Neuronal stem cell (in vitro differentiated cells): ENCODE results near the gene UNC13B.

Experiments
- DNase-seq: peaks from one replicate; pipeline ENCODE4 v3.0.0-alpha.2; 2013; ENCODE audit warnings: low spot score
- H2AFZ ChIP-seq: one replicate; pipeline ENCODE4 v1.6.1; 2013; ENCODE audit warnings: mild to moderate bottlenecking, low read length, inconsistent platforms
- H2AK5ac ChIP-seq: 2 replicates; pipeline ENCODE4 v1.6.1; 2013; ENCODE audit warnings: low read depth, mild to moderate bottlenecking, inconsistent platforms, low read length, moderate library complexity, mixed read lengths
- H2BK120ac ChIP-seq: 2 replicates; pipeline ENCODE4 v1.6.1; 2013; ENCODE audit warnings: low read depth, mild to moderate bottlenecking, inconsistent platforms, low read length, moderate library complexity, mixed read lengths
- H2BK12ac ChIP-seq: one replicate; pipeline ENCODE4 v1.6.1; 2013; ENCODE audit warnings: low read length, inconsistent platforms
- H2BK15ac ChIP-seq: 2 replicates; pipeline ENCODE4 v1.6.1; 2013; ENCODE audit warnings: mild to moderate bottlenecking, low read length, inconsistent platforms, mixed read lengths
- H2BK5ac ChIP-seq: one replicate; pipeline ENCODE4 v1.6.1; 2013; ENCODE audit warnings: inconsistent platforms, mild to moderate bottlenecking, low read length, moderate library complexity
- H3K14ac ChIP-seq: one replicate; pipeline ENCODE4 v1.6.1; 2013; ENCODE audit warnings: low read length, inconsistent platforms
- H3K18ac ChIP-seq: 2 replicates; pipeline ENCODE4 v1.6.1; 2013; ENCODE audit warnings: low read length, inconsistent platforms
- H3K23ac ChIP-seq: 2 replicates; pipeline ENCODE4 v1.6.1; 2013; ENCODE audit warnings: low read depth, mild to moderate bottlenecking, mixed read lengths, low read length, inconsistent platforms; ENCODE audit not compliant: poor library complexity
- H3K27ac ChIP-seq: replicated peaks from 3 replicates; pipeline ENCODE4 v1.5.1; 2013; ENCODE audit warnings: low read length, inconsistent platforms
- H3K27me3 ChIP-seq, 3 experiments: 2 replicates each; pipeline ENCODE4 v1.6.1; 2013; ENCODE audit warnings: low read length in 3 of 3, mild to moderate bottlenecking in 2 of 3, inconsistent platforms in 1 of 3, low read depth in 1 of 3, mixed read lengths in 1 of 3, moderate library complexity in 1 of 3; ENCODE audit not compliant: control insufficient read depth in 3 of 3, insufficient read depth in 3 of 3
- H3K36me3 ChIP-seq, 2 donors: replicated peaks in 1 of 2; 2 replicates each; pipeline ENCODE4 v1.6.1; 2013; ENCODE audit warnings: low read length in 2 of 2; ENCODE audit not compliant: control insufficient read depth in 2 of 2, insufficient read depth in 2 of 2
- H3K4ac ChIP-seq: 2 replicates; pipeline ENCODE4 v1.6.1; 2013; ENCODE audit warnings: inconsistent platforms, mild to moderate bottlenecking, low read length, moderate library complexity
- H3K4me1 ChIP-seq, 2 donors: 1 replicate in 1 of 2; 2 replicates in 1 of 2; pipeline ENCODE4 v1.6.1; 2013; ENCODE audit warnings: low read length in 2 of 2, low read depth in 1 of 2; ENCODE audit not compliant: control insufficient read depth in 2 of 2, insufficient read depth in 1 of 2
- H3K4me2 ChIP-seq: one replicate; pipeline ENCODE4 v1.6.1; 2013; ENCODE audit warnings: mild to moderate bottlenecking, low read length, inconsistent platforms; ENCODE audit not compliant: insufficient read depth, poor library complexity, severe bottlenecking
- H3K4me3 ChIP-seq, 2 donors: 2 replicates each; pipeline ENCODE4 v1.5.1; 2013; ENCODE audit warnings: low read length in 2 of 2, mild to moderate bottlenecking in 2 of 2, inconsistent platforms in 1 of 2, moderate library complexity in 1 of 2
- H3K79me1 ChIP-seq: one replicate; pipeline ENCODE4 v1.6.1; 2013; ENCODE audit warnings: low read depth, mild to moderate bottlenecking, inconsistent platforms, low read length, moderate library complexity
- H3K9ac ChIP-seq: one replicate; pipeline ENCODE4 v1.6.1; 2013; ENCODE audit warnings: mild to moderate bottlenecking, low read depth, low read length, inconsistent platforms; ENCODE audit not compliant: poor library complexity
- H3K9me3 ChIP-seq, 2 donors: replicated peaks in 1 of 2; 2 replicates each; pipeline versions ENCODE3 to v1.6.1; 2013; ENCODE audit warnings: low read length in 2 of 2, mild to moderate bottlenecking in 2 of 2, inconsistent platforms in 1 of 2, low read depth in 1 of 2, mixed read lengths in 1 of 2, moderate library complexity in 1 of 2; ENCODE audit not compliant: control insufficient read depth in 2 of 2, insufficient read depth in 1 of 2
- H4K8ac ChIP-seq: one replicate; pipeline ENCODE4 v1.6.1; 2013; ENCODE audit warnings: low read depth, mild to moderate bottlenecking, inconsistent platforms, low read length, moderate library complexity
- H4K91ac ChIP-seq: one replicate; pipeline ENCODE4 v1.6.1; 2013; ENCODE audit warnings: low read length, low read depth, mild to moderate bottlenecking, inconsistent platforms; ENCODE audit not compliant: poor library complexity
- WGBS, 2 donors: extraction: QIAGEN DNeasy Blood & Tissue Kit; methylation state at CpG; one replicate each; pipeline ENCODE4 v1.1.7; 2013; ENCODE audit warnings: missing lambda C conversion rate in 2 of 2, mixed read lengths in 1 of 2; ENCODE audit not compliant: insufficient read length in 2 of 2, insufficient replicate concordance in 1 of 2; ENCODE audit errors: extremely low coverage in 2 of 2; 5-methylcytosine and 5-hydroxymethylcytosine counted together

UNC13B gene

DNA sequence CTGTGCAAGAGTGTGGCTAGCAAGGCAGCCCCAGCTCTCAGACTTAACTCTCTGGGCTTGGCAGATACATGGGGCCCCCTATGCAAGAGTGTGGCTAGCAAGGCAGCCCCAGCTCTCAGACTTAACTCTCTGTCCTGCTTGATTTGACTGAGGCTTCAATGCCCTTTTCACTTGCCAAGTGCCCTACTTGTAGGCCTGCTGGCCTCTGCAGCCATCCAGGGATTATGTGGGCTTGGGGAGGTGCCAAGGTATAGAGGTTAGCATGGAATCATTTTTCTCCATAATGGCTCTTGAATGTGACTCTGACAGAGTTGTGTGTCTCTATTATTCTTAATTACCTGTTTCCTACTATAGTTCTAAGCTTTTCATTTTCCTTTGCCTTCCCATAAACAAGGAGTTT lies 212.6 kb downstream of the UNC13B start:
- H3K27ac ChIP-seq: no peak overlapping the region

DNA sequence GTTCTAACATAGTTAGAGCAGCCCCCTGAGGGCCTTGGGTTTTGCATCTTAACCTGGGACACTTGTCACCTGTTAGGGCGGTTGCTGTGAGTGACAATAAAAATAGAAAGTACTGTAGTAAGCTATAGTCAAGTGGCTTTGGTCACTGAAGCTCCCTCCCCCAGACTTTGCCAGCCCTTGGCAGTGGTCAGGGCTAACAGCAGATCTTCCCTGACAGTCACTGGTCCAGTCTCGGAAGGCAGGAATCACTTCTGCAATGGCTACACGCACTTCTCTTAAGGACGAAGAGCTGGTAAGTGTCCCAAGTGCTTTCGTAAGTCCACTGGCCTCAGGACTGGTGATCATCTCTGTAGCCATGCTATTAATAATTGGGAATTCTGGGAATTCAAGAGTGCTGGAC lies 213.1 kb downstream of the UNC13B start:
- no peak overlapping the region for H2BK5ac ChIP-seq
- H3K18ac ChIP-seq: no peak overlapping the region
- H4K91ac ChIP-seq: no peak overlapping the region
- H3K79me1 ChIP-seq: no peaks in the 10 kb centered on the region
- H3K4ac ChIP-seq: no peak overlapping the region
- no peak overlapping the region for H2AFZ ChIP-seq
- no peaks in the 10 kb centered on the region for H3K9me3 ChIP-seq
- H2BK12ac ChIP-seq: no peak overlapping the region
- no CpG with 5 or more reads among the region's 5 CpGs for WGBS, 2 donors
- H3K4me2 ChIP-seq: no peak overlapping the region
- no peak overlapping the region for H2BK120ac ChIP-seq
- no peak overlapping the region for H3K4me3 ChIP-seq
- no peak overlapping the region for H2BK15ac ChIP-seq
- no peak for DNase-seq
- H3K14ac ChIP-seq: no peak overlapping the region
- no peaks in the 10 kb centered on the region for H3K4me1 ChIP-seq
- no peak overlapping the region for H3K27ac ChIP-seq
- no peaks in the 10 kb centered on the region for H3K27me3 ChIP-seq
- H3K23ac ChIP-seq: no peak overlapping the region
- no peak overlapping the region for H3K9ac ChIP-seq
- H2AK5ac ChIP-seq: no peak overlapping the region
- H3K36me3 ChIP-seq: no peaks in the 10 kb centered on the region
- H4K8ac ChIP-seq: no peak overlapping the region

More for the DNA sequence above, 212.6 kb downstream of the UNC13B start:
- H3K9me3 ChIP-seq: no peaks in the 10 kb centered on the region
- H3K14ac ChIP-seq: no peak overlapping the region
- no peak overlapping the region for H3K4me2 ChIP-seq
- H3K23ac ChIP-seq: no peak overlapping the region
- no peak overlapping the region for H4K91ac ChIP-seq
- no peak overlapping the region for H3K9ac ChIP-seq
- no peak overlapping the region for H3K4me3 ChIP-seq
- H2BK15ac ChIP-seq: no peak overlapping the region
- no peak overlapping the region for H2AFZ ChIP-seq
- H2AK5ac ChIP-seq: no peak overlapping the region
- no peak overlapping the region for H2BK120ac ChIP-seq
- DNase-seq: no peak
- H2BK12ac ChIP-seq: no peak overlapping the region
- no peaks in the 10 kb centered on the region for H3K4me1 ChIP-seq
- no peak overlapping the region for H3K18ac ChIP-seq
- no peaks in the 10 kb centered on the region for H3K79me1 ChIP-seq
- H3K27me3 ChIP-seq: no peaks in the 10 kb centered on the region
- no peak overlapping the region for H2BK5ac ChIP-seq
- no peaks in the 10 kb centered on the region for H3K36me3 ChIP-seq
- no peak overlapping the region for H4K8ac ChIP-seq
- H3K4ac ChIP-seq: no peak overlapping the region

DNA sequence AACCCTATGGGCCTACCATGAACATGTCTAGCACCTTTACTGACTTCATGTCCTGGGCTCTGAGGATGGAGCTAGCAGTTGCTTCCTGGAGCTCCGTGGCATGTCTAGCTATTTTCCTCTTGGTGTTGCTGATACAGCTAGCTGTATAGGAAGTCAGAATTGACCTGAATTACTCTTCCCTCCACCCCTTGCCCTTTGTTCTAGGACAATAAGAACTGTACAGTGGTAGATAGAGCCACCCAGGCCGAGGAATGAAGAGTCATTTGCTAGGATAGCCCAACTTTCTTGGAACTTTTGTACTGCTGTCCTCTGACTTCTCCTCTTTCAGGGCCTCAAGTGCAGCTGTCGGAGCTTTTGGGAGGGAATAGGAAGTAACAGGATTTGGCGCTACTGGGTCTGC lies 218.2 kb downstream of the UNC13B start:
- Histone ChIP-seq H4K8ac (no peak overlapping the region), H3K9ac (no peak overlapping the region), H2AFZ (no peak overlapping the region), H3K79me1 (no peaks in the 10 kb centered on the region), H2AK5ac (no peak overlapping the region), H3K9me3 (no peaks in the 10 kb centered on the region), H4K91ac (no peak overlapping the region), H3K18ac (no peak overlapping the region), H3K4ac (no peak overlapping the region), H3K4me1 (no peaks in the 10 kb centered on the region), H2BK120ac (no peak overlapping the region), H2BK12ac (no peak overlapping the region), H3K27ac (no peak overlapping the region), H3K27me3 (no peaks in the 10 kb centered on the region), H3K14ac (no peak overlapping the region), H2BK5ac (no peak overlapping the region), H3K4me2 (no peak overlapping the region), H3K36me3 (peaks cover 14 to 16% of the 10 kb centered on the region in 2 donors), H3K23ac (no peak overlapping the region), H2BK15ac (no peak overlapping the region), H3K4me3 (no peak overlapping the region)
- no CpG with 5 or more reads among the region's 4 CpGs for whole genome bisulfite sequencing, 2 donors
- no peak for DNase-seq

DNA sequence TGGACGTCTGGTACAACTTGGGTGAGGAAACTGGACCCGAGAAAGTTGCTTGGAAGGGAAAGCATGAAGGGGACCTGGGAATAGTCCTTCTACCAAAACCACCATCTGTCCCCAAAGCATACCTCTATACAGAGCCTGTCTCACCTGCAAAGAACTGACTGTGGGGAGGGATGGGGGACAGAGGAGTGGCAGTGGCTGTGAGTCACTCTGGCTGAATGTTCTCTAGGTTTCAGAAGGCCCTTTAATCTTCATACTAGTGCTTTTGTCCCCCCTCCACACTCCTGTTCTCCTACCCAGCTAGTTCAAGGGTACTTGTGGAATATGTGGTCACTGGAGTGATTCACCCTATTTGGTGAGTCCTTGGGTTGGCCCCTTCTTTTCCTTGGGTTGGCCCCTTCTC lies 218.8 kb downstream of the UNC13B start:
- H2BK12ac ChIP-seq: no peak overlapping the region
- H3K9ac ChIP-seq: no peak overlapping the region
- H4K8ac ChIP-seq: no peak overlapping the region
- no peaks in the 10 kb centered on the region for H3K4me1 ChIP-seq
- no peak for DNase-seq
- no peak overlapping the region for H4K91ac ChIP-seq
- H3K4me2 ChIP-seq: no peak overlapping the region
- H2AFZ ChIP-seq: no peak overlapping the region
- H3K4ac ChIP-seq: no peak overlapping the region
- no peak overlapping the region for H2BK5ac ChIP-seq
- peaks cover 14 to 16% of the 10 kb centered on the region in 2 donors for H3K36me3 ChIP-seq
- H3K9me3 ChIP-seq: no peaks in the 10 kb centered on the region
- no peak overlapping the region for H3K4me3 ChIP-seq
- H3K14ac ChIP-seq: no peak overlapping the region
- H3K23ac ChIP-seq: no peak overlapping the region
- no peak overlapping the region for H3K18ac ChIP-seq
- no peaks in the 10 kb centered on the region for H3K79me1 ChIP-seq
- WGBS, 2 donors: no CpG with 5 or more reads among the region's 2 CpGs
- no peak overlapping the region for H3K27ac ChIP-seq
- H3K27me3 ChIP-seq: no peaks in the 10 kb centered on the region
- no peak overlapping the region for H2AK5ac ChIP-seq
- H2BK120ac ChIP-seq: no peak overlapping the region
- no peak overlapping the region for H2BK15ac ChIP-seq
